ENCODE measurements around the gene AP1B1.
"Not testable (repeated sequence)": the region's sequence is repeated elsewhere in the genome, so short reads cannot be mapped to it uniquely, and the experiment has no call there.

AP1B1 gene

GRCh38 chr22:29385748-29386147 is 2.6 kb downstream of the AP1B1 start:
- no peak for DNase-seq

- DNase-seq = no peak
Measured at GRCh38 chr22:29385151-29385704, 3.1 kb downstream of the AP1B1 start.

- DNase-seq = no peak
Measured at GRCh38 chr22:29383740-29384139, 4.6 kb downstream of the AP1B1 start.

- no peak for DNase-seq
Measured at GRCh38 chr22:29382580-29383302, 5.6 kb downstream of the AP1B1 start.

DNA sequence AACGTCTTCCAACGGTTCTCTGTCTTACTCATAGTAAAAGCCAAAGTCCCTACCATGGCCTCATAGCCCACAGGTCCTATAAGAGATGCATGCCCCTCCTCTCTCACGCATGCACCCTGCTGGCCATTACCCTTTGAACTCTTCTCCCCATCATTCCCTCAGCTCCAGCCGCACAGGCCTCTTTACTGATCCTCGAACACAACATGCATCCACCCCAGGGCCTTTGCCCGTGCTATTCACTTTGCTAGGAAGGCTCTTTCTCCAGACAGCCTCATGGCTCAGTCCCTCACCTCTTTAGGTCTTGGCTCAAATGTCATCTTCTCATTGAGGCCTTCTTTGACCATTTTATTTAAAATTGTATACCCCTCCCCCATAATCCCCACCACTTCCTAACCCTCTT is 7.5 kb downstream of the AP1B1 start:
- DNase-seq = no peak

DNA sequence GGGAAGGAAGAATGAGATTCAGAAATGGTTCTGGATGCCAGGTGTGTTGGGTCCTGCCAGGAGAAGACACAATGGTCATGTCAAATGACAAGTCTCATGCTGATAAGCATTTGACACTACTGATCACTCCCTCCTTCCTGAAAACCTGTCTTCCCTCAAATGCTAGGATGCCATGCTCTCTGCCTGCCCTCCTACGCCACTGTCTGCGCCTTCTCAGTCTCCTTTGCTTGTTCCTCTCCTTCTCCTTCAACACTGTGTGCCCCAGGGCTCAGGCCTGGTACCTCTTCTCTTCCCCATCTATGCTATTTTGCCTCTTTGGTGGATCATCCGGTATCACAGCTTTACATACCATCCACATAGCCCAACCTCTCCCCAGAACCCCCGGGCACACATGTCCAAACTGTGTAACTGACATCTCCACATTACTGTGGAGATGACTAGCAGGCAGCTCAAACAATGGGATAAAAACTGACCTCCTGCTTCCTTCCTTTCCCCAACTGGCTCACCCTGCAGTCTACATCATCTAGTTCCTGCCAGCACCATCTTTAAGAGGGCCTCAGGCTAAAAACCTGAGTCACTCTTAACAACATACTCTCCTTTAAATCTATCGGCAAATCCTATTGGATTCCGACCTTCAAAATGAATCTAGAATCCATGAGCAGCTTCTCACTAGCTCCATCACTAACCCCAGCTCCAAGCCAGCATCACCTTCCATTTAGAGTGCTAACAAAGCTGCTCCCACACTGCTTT is 8.2 kb downstream of the AP1B1 start:
- no peak for DNase-seq

- DNase-seq = no peak
Measured at GRCh38 chr22:29379258-29379657, 9.1 kb downstream of the AP1B1 start.

GRCh38 chr22:29377979-29378378 is 10.4 kb downstream of the AP1B1 start:
- DNase-seq = no peak

GRCh38 chr22:29376705-29377104 is 11.7 kb downstream of the AP1B1 start:
- DNase-seq = not testable (repeated sequence)

DNA sequence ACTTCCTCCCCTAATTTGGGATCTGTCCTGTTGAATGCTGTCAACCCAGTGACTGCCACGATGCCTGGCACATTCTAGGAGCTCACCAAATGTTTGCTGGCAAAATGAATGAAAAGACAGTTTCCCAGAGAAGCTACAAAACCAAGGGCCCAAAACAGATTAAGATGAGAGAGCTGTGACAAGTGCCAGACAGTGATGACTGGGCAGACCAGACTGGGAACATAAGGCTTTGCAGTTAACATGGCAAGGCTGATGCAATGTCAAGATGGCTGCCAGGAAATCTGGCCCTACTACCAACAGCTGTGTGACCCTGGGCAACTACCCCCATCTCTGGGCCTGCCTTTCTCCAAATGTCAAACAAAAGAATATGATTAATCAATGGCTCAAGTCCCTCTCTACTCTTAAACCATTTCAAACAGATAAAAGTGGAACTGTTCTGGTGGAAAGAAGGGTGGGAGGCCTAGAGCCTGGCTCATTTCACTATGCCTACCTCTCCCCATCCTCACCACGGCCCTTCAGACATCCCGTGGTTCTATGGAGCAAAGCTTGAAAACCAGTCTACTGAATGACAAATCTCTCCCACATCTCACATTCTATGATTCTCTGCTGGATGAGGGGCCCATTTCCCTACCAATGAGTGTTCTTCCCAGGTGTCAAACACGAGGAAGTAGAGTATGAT is 12.8 kb downstream of the AP1B1 start:
- no peak for DNase-seq

DNA sequence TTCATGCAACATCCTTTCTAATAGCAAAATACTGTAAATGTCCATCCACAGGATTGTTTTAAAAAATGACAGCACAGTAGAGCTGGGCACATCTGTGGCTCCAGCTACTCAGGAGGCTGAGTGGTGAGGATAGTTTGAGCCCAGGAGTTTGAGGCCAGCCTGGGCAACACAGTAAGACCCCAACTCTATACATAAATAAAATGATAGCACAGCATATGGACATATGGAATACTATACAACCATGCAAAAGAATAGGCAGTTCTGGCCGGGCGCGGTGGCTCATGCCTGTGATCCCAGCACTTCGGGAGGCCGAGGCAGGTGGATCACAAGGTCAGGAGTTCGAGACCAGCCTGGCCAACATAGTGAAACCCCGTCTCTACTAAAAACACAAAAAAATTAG is 13.6 kb downstream of the AP1B1 start:
- not testable (repeated sequence) for DNase-seq

DNA sequence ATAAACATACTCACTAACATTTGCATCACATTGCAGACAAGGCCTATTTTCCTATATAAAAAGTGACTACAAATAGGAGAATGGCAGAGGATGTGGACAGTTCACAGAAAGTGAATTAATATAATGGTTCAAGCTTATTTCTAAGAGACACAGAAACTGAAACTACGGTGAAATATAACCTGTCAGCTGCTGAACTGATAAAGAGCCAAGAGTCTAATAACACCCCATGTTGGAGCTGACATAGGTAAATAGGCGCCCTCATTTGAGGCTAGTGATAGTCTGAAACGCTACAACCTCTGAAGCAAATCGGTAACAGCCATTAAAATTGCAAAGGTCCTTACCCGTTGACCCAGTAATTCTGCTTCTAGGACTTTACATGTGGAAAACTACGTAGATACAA is 14.0 kb downstream of the AP1B1 start:
- DNase-seq = no peak

- DNase-seq = no peak
Measured at GRCh38 chr22:29370537-29370936, 17.8 kb downstream of the AP1B1 start.

- DNase-seq = no peak
Measured at GRCh38 chr22:29369460-29369859, 18.9 kb downstream of the AP1B1 start.

DNA sequence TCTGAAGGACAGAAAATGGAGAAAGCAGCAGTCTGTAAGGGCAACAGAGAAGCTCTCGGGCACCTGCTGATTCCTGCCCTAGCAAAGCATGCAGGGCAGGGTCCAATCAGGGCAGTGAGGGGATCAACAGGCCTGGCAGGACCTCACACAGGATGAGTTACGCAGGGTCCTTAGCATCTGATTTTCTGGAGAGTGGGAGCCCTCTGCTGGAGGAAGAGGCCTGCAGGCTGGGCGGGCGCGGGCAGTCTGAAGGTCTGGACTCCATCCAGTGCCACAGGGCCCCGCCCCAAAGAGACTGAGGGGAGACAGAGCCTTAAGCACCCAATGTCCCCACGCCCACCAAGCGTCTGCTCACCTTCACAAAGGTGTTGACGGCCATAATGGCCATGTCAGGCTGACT is 28.9 kb downstream of the AP1B1 start:
- no peak for DNase-seq

- DNase-seq = not testable (repeated sequence)
Measured at GRCh38 chr22:29357193-29357890, 31.0 kb downstream of the AP1B1 start.

- no peak for DNase-seq
Measured at GRCh38 chr22:29353860-29354259, 34.5 kb downstream of the AP1B1 start.

GRCh38 chr22:29353286-29353685 is 35.1 kb downstream of the AP1B1 start:
- no peak for DNase-seq

GRCh38 chr22:29352778-29353177 is 35.6 kb downstream of the AP1B1 start:
- no peak for DNase-seq

GRCh38 chr22:29351891-29352290 is 36.5 kb downstream of the AP1B1 start:
- DNase-seq = no peak

GRCh38 chr22:29351042-29351441 is 37.3 kb downstream of the AP1B1 start:
- DNase-seq = no peak

GRCh38 chr22:29348956-29349355 is 39.4 kb downstream of the AP1B1 start:
- DNase-seq = peak; percentile 20

DNA sequence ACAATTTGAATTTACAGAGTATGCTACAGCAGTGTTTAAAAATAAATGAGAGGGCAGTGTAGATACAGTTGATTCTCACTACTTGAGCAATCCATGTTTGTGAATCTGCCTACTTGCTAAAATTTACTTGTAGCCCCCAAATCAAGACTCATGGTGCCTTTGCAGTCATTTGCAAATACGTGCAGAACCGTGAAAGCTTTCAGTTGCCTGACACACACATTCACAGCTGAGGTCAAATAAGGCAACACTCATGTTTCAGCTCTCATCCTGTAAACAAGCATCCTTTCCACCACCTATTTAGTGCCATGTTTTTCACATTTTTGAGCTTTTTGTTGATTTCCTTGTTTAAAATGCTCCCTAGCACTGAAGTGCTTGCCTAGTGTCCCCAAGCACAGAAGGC is 40.3 kb downstream of the AP1B1 start:
- no peak for DNase-seq

Measured in NCI-H2029 treated with DMSO at 0.1 percent for 48 hours (cell line).